Activated CD4-positive, alpha-beta T cell treated with anti-CD3 and anti-CD28 coated beads for 48 hours (primary cell): ENCODE results near the gene SLC16A13.
"Not testable (repeated sequence)": the region's sequence is repeated elsewhere in the genome, so short reads cannot be mapped to it uniquely, and the experiment has no call there.

Experiments
- DNase-seq: peaks from one replicate; pipeline ENCODE4 v3.0.0-alpha.2; 2020

Gene SLC16A13

DNA sequence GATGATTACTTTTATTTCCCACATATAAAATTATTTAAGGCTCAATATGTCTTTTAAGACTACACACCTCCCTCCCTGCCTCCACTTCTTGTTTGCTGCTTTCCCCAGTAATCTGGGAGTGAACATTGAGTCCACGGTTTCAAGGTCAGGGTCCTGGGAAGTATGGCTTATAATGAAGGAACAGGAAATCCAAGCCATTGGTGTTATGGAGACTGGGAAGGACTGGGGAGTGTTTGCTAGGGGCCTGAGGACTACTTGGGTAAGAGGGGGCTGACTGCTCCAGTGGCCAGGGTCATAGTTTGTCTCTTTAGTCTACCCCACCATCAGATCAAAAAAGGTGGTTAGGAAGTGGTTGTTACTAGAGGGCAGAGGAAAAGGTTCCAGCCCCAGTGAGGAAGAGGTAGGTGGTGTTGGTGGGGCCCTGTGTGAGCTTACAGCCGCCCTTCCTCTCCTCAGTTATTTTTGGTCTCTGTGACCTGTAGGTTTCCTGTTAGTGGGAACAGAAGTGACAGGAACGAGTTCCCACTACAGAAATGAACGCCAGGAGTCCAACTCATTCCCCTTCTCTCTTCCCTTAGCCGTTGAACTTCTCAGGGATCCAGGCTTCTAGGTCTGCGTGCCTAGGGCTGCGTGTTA, 742 bp upstream of the SLC16A13 start:
- peak; percentile 52 for DNase-seq

DNA sequence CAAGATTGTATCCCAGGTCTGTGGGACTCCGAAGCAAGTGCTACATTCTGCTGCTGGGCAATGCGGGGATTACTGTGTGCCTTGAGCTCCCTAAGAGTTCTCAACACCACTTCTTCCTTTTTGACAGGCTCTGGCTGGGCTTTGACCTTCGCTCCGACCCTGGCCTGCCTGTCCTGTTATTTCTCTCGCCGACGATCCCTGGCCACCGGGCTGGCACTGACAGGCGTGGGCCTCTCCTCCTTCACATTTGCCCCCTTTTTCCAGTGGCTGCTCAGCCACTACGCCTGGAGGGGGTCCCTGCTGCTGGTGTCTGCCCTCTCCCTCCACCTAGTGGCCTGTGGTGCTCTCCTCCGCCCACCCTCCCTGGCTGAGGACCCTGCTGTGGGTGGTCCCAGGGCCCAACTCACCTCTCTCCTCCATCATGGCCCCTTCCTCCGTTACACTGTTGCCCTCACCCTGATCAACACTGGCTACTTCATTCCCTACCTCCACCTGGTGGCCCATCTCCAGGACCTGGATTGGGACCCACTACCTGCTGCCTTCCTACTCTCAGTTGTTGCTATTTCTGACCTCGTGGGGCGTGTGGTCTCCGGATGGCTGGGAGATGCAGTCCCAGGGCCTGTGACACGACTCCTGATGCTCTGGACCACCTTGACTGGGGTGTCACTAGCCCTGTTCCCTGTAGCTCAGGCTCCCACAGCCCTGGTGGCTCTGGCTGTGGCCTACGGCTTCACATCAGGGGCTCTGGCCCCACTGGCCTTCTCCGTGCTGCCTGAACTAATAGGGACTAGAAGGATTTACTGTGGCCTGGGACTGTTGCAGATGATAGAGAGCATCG, 2.4 kb downstream of the SLC16A13 start:
- DNase-seq: no peak

DNA sequence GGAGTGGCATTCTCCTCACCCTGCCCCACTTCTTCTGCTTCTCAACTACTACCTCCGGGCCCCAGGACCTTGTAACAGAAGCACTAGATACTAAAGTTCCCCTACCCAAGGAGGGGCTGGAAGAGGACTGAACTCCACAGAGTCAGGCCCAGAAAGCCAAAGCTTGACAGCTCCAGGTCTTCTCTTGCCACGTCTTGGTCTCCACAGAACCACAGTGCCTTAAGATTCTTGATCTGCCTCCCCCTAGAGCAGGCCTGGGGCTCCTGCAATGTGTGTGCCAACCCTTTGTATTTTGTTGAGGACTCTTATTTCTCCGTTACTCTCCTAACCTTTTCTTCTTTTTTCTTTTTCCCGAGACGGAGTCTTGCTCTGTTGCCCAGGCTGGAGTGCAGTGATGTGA, 4.0 kb downstream of the SLC16A13 start:
- no peak for DNase-seq

DNA sequence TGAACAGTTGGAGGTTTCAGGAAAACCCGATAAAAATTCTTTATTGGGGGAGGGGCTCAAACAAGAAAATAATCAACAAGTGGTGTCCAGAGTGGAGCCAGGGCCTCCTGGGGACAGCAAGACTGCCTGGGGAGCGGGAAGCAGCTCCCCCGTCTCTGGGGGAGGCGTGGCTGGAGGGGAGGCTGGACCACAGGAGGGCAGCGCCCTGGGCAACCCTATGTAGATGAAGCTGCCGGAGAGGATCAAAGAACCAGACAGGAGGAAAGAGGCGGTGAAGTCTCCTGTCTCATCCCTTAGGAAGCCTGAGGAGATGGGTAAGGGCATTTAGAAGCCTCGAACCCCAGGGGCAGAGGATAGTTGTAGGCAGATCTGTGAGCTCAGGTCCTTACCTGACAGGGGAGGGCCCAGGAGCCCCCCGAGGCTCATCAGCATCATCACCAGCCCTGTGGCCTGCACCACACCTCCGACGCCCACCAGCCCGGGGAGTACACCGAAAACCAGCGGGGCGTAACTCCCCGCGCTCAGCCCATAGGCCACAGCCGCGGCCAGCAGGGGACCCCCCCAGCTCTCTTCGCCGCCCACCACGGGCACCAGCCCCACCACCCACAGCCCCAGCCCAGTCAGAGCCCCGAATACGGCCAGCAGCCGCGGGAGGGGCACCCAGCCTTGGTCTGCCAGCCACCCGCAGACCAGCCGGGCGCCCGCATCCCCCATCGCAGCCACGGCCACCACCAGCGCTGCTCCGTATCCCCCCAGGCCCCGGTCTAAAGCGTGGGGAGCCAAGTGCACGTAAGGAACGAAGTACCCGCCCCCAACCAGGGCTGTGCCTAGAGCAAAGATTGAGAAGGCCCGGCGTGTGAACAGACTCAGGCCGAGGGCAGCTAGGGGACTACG, 6.0 kb downstream of the SLC16A13 start:
- no peak for DNase-seq

DNA sequence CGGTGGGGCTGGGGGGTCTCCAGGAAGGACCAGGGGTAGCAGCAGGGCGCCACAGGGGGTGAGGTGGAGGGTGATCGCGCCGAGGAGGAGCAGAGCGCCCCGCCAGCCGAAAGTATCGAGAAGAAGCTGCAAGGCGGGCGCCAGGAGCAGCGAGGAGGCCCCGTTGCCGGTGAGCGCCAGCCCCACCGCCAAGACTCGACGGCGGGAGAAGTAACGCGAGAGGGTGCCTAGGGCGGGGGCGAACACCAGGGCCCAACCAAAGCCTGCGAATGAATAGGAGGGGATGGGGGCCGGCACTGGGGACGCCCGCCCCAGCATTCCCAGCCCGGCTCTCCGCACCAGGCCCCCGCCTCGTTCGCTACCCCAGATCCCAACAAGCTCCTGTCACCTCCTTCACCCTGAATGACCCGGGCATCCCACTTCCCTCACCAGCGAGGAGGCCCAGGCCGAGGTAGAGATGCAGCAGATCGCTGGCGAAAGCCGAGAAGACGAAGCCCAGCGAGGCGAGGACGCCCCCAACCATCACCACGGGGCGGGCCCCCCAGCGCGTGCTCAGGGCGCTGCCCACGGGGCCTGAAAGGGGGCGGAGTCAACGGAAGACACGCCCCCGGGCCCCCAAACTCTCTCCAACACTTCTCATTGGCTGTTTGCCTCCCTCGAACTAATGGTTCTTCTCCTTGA, 6.8 kb downstream of the SLC16A13 start:
- DNase-seq: peak; percentile 69

DNA sequence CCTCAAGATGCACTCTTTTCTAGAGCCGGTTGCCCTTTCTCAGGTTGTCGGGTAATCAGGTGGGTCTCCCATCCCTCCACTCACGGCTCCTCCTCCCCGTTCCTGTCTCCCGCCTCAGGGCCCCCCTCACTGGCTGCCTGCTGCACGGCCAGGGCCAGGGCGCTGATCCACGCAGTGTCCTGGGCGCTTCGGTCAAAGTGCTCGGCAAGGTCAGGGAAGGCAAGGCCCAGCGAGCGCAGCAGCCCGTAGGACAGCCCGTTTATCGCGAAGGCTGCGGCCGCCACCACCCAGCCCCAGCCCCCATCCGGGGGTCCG, 7.3 kb downstream of the SLC16A13 start:
- no peak for DNase-seq

DNA sequence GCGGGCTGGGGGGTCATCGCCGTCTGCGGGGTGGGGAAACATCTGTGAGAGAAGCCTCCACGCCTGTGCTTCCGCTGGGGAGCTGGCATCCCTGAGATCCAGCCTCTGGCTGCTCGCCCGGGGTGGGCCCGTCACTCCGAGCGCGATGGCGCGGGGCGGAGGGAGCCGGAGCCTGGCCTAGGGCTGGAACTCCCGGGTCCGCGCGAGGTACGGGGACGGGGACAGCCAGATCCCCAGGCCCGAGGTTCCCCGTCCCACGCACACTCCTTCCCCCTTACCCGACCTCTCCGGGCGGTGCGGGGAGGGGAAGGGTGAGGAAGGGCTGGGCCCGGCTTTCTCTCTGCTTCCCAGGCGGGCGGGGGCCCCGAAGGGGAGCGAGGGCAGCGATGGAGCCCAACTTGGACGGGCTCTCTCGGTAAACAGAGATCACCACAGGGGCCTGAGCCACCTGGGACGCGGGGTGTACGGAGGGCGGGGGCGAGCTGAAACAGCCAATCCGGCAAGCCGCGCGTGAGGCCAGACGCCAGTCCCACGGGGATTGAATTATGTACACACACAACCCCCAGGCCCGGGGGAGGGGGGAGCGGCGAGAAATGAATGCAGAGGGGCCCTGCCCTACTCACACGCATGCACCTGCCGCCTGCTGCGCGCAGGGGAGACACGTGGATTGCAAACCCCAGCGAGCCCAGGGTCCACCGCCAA, 7.8 kb downstream of the SLC16A13 start, which contains the start of gene SLC16A11:
TSS of gene SLC16A11 (minus strand) at position 596 of the 702 bp plus-strand sequence. CDS start at position 17, 579 bp downstream.
- peak; percentile 53 for DNase-seq

DNA sequence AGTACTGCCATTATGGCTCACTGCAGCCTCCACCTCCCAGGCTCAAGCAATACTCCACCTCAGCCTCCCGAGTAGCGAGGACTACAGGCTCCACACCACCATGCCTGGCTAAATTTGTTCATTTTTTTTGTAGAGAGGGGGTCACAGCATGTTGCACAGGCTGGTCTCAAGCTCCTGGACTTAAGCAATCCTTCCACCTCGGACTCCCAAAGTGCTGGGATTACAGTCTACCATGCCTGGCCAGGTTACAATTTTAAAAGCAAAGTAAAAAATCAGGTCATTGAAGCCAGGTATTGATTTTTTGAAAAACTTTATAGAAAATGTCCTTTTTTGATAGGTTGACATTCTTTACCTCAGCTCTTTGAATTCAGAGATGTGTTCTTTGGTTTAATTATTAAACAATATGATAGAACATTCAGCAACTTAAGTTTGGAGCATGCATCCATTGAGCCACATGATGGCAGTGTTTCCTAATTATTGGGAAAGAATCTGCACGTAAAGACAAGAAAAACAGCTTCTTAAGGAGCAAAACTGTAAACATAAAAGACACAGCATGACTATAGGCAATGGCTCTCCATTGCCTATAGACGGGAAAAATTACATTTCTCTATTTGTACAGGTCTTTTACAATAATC, 9.8 kb downstream of the SLC16A13 start:
- DNase-seq: peak; percentile 49

DNA sequence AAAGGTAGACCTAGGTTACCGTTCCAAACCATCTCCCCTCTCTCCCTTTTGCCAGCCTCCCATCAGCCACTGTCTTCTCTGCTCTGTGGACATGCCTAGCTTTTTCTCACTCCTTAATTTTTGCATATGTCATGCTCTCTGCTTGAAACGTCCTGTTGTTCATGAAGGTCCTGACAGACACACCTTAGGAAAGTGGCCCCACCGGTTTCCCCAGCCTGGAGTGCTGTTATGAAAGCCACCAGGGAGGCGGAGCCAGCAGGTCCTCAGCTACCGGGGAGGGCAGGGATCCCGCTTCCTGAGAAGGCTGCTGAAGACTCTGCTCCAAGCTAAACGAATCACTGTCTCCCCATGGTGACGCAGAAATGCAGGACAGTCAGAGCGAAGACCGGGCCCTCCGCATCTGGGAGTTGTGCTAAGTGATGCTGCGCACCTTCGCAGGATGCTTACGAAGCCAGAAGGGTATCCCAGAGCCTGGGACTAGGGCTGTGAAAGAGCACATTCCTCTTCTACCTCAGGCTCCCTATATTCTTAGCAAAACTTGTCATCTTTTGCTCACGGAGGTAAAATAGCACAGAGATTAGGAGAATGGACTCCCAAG, 10.4 kb downstream of the SLC16A13 start:
- peak; percentile 52 for DNase-seq

DNA sequence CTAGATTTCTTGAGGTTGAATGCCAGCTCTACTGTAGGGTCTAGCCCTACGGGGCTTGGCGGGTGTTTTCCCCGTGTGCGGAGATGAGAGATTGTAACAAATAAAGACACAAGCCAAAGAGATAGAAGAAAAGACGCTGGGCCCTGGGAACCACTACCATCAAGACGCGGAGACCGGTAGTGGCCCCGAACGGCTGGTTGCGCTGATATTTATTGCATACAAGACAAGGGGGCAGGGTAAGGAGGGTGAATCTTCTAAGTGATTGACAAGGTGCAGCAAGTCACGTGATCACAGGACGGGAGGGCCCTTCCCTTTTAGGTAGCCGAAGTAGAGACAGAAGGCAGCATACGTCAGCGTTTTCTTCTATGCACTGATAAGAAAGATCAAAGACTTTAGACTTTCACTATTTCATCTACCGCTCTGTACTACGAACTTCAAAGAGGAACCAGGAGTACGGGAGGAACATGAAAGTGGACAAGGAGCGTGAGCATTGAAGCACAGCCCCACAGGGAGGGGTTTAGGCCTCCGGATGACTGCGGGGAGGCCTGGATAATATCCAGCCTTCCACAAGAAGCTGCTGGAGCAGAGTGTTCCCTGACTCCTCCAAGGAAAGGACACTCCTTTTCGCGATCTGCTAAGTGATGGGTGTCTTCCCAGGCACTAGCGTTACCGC, 11.0 kb downstream of the SLC16A13 start:
- peak; percentile 81 for DNase-seq

DNA sequence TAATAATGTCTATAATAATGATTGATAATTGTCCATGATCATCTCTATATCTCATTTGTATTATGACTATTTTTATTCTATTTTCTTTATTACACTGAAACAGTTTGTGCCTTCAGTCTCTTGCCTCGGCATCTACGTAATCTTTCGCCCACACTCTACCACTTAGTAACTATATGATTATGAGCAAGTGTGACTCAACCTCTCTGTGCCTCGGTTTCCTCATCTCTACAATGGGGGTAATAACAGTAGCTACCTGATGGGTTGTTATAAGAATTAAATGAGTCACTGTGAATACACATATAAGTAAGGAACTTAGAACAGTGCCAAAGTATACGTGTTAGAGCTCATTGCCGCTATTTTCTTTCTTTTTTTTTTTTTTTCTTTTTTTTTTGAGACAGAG, 11.8 kb downstream of the SLC16A13 start:
- no peak for DNase-seq

DNA sequence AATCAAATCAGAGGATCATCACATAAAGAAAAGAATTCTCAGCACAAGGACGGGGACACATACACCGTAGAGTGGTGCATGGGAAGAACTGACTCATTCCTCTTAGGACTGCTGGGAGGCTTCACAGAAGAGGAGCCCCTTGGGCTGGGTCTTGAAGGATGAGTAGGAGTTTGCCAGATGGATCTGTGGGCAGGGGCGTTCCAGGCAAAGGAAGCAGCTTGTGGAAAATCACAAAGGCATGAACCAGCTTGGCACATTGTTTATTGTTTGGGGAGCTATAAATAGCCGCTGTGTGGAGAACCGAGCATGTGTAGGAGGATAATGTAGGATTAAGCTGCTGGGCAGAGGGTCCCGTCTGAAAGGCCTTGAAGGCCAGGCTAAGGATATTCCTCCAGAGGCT, 13.2 kb downstream of the SLC16A13 start:
- DNase-seq: no peak

DNA sequence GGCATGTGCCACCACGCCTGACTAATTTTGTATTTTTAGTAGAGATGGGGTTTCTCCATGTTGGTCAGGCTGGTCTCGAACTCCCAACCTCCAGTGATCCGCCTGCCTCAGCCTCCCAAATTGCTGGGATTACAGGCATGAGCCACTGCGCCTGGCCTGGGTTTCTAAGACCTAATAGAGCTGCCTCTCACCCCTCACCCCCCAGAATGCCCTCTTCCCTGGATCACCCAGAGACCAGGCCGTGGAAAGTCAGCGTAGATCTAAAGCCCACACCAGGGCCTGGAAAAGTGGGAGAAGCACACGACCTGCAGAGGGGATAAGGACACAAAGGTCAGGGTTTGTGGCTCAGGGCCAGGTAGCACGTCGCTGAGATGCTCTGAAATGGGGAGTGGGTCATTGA, 14.8 kb downstream of the SLC16A13 start:
- DNase-seq: not testable (repeated sequence)

DNA sequence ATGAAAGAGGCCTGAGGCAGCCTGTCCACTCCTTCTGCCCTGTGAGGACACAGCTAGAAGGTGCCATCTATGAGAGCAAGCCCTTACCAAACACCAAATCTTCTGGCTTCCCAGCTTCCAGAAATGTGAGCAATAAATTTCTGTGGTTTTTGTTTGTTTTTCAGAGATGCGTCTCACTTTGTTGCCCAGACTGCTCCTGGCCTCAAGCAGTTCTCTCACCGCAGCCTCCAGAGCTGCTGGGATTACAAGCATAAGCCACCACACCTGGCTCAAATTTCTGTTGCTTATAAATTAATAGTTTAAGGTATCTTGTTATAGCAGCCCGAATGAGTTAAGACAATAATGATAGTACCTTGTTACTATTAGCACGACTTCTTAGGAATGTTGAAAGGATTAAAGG, 20.6 kb downstream of the SLC16A13 start:
- no peak for DNase-seq

DNA sequence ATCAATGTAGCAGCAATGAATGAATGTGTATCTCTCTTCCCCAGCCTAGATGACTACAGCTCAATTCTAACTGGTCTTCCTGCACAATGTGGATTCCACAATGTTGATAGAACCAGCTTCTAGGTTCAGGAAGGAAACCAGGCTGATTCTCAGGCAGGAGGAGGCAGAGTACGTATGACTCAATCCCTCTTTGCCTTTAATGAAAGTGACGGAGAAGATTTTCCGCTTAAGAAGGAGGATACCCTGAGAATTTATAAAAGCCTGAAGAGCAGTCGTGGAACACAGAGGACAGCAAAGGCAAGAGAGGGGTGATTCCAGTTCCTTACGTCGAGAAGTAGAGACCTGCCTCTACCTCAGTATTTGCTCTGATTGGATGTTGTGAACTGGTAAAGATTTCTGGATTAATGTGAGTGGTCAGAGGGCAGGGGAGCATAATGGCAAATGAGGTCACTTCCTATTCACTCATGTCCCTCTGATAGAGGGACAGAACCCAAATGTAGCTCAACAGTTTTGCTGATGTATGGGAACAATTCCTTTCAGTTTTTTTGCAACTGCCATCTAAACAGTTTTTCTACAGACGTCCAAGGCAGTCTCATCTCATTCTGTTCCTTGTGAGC, 23.1 kb downstream of the SLC16A13 start:
- DNase-seq: no peak

DNA sequence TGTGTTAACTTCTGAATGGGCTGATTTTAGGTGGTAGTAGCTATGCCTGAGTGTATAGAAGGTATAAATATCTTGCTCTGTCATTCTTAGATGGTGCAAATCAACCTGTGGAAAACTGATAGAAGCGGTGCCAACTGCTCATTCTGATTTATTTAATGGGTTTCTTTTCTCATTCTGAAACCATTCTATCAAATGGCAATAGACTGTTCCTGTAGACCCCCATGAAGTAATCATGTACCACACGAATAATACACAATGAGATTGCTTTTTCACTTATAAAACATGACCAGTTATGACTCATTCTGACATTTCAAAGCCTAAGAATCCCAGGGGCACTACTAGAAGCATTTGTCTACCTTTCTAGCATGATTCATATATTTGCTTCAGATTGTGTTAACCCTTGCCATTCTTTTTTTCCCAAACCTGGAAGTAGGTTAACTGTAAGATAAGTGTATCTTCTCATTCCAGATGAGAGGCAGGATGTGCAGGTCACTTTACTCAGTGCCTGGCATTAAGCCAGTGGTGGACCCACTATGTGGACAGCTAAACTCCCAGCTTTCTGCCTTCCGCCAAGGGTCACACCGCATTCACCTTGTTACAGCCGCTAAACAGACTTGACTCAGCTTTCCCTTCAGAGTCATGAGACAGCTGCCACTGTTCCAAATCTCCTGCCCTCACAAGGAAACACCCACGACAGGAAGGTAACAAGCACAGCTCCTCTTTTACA, 24.5 kb downstream of the SLC16A13 start:
- peak; percentile 71 for DNase-seq

DNA sequence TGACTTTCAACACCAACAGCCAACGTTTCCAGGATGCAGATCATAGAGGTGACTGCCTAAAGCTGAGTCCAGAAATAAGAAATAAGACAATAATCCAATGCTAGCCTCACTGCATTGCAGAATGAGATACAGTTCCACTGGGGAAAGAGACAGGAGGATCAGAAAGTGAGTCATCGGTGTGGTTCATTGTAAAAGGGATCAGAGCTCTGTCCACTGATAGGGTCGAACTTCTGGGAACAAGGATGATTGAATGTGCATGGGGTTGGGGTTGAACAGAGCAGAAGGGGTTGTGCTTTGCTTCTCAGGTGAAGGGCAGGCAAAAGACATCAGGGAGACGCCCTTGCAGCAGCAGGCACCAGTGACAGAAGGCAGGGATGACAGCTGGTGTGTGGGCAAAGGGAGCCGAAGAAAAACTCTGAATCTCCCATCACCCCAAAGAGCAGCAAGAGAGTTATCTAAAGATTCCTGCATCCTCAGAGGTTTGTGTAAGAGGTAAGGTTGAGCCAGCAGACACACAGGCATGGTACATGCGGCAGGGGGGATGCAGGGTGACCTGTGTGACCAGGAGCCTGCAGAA, 27.8 kb downstream of the SLC16A13 start:
- no peak for DNase-seq

DNA sequence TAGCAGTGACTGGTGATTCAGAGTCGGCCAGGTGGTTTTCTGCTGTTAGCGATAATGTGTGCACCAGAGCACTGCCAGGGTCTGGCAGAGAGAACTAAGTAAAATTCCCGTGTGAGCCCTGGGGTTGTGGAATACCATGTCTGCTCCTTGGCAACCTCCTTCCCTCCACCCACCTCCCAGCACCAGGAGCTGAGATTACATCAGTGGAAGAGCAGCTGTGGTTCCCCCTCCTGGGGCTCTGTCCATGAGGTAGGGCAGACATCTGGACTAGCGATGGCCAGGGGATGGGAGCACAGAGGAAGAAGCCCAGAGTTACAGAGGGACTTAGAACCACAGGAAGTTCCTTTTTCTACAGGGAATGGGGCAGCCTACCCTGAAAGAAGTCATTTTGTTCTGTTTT, 28.4 kb downstream of the SLC16A13 start:
- no peak for DNase-seq

DNA sequence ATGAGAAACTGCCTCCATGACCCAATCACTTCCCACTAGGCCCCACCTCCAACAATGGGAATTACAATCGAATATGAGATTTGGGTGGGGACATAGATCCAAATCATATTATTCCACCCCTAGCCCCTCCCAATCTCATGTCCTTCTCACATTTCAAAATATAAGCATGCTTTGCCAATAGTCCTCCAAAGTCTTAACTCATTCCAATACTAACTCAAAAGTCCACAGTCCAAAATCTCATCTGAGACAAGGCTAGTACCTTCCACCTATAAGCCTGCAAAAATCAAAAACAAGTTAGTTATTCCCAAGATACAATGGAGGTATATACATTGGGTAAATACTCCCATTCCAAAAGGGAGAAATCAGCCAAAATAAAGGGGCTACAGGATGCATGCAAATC, 31.4 kb downstream of the SLC16A13 start:
- DNase-seq: no peak
